ENCODE data around the gene CFAP54.
"Not testable (repeated sequence)": the region's sequence is repeated elsewhere in the genome, so short reads cannot be mapped to it uniquely, and the experiment has no call there.

The CFAP54 gene

GRCh38 chr12:96670334-96670899 is 181.0 kb downstream of the CFAP54 start:
- Histone ChIP-seq H3K36me3 (ENCODE audit: control insufficient read depth, insufficient read depth, low read length) (no peaks in the 10 kb centered on the region), H3K4me3 (replicated peaks; ENCODE audit: low read depth, low read length) (no peak overlapping the region), H3K27me3 (replicated peaks; ENCODE audit: control insufficient read depth, insufficient read depth, low read length) (no peaks in the 10 kb centered on the region)
- TF ChIP-seq, protein P1, sequence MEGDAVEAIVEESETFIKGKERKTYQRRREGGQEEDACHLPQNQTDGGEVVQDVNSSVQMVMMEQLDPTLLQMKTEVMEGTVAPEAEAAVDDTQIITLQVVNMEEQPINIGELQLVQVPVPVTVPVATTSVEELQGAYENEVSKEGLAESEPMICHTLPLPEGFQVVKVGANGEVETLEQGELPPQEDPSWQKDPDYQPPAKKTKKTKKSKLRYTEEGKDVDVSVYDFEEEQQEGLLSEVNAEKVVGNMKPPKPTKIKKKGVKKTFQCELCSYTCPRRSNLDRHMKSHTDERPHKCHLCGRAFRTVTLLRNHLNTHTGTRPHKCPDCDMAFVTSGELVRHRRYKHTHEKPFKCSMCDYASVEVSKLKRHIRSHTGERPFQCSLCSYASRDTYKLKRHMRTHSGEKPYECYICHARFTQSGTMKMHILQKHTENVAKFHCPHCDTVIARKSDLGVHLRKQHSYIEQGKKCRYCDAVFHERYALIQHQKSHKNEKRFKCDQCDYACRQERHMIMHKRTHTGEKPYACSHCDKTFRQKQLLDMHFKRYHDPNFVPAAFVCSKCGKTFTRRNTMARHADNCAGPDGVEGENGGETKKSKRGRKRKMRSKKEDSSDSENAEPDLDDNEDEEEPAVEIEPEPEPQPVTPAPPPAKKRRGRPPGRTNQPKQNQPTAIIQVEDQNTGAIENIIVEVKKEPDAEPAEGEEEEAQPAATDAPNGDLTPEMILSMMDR (IDR thresholded peaks at IDR 0.05; ENCODE audit: insufficient read depth, low read length, poor library complexity, severe bottlenecking), result no peak
- no peak for DNase-seq (ENCODE audit: extremely low read depth, insufficient read length)

DNA sequence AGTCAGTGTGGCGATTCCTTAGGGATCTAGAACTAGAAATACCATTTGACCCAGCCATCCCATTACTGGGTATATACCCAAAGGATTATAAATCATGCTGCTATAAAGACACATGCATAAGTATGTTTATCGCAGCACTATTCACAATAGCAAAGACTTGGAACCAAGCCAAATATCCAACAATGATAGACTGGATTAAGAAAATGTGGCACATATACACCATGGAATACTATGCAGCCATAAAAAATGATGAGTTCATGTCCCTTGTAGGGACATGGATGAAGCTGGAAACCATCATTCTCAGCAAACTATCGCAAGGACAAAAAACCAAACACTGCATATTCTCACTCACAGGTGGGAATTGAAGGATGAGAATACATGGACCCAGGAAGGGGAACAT is 186.1 kb downstream of the CFAP54 start:
- not testable (repeated sequence) for H3K27me3 ChIP-seq (replicated peaks; ENCODE audit: control insufficient read depth, insufficient read depth, low read length); H3K36me3 ChIP-seq (ENCODE audit: control insufficient read depth, insufficient read depth, low read length); H3K4me3 ChIP-seq (replicated peaks; ENCODE audit: low read depth, low read length); DNase-seq (ENCODE audit: extremely low read depth, insufficient read length)

- Histone ChIP-seq H3K36me3 (ENCODE audit: control insufficient read depth, insufficient read depth, low read length) (no peaks in the 10 kb centered on the region), H3K27me3 (replicated peaks; ENCODE audit: control insufficient read depth, insufficient read depth, low read length) (no peaks in the 10 kb centered on the region), H3K4me3 (replicated peaks; ENCODE audit: low read depth, low read length) (no peak overlapping the region)
- TF ChIP-seq, protein P1 (IDR thresholded peaks at IDR 0.05; ENCODE audit: insufficient read depth, low read length, poor library complexity, severe bottlenecking), result no peak
- no peak for DNase-seq (ENCODE audit: extremely low read depth, insufficient read length)
These were observed 188.0 kb downstream of the CFAP54 start for GRCh38 chr12:96677363-96677762.

GRCh38 chr12:96687719-96688118 is 198.3 kb downstream of the CFAP54 start:
- TF ChIP-seq, protein P1 (IDR thresholded peaks at IDR 0.05; ENCODE audit: insufficient read depth, low read length, poor library complexity, severe bottlenecking), result no peak
- DNase-seq (ENCODE audit: extremely low read depth, insufficient read length), result no peak
- Histone ChIP-seq H3K4me3 (replicated peaks; ENCODE audit: low read depth, low read length) (no peak overlapping the region), H3K27me3 (replicated peaks; ENCODE audit: control insufficient read depth, insufficient read depth, low read length) (no peaks in the 10 kb centered on the region; the same call in 1 of the 2 replicates), H3K36me3 (ENCODE audit: control insufficient read depth, insufficient read depth, low read length) (no peaks in the 10 kb centered on the region)

DNA sequence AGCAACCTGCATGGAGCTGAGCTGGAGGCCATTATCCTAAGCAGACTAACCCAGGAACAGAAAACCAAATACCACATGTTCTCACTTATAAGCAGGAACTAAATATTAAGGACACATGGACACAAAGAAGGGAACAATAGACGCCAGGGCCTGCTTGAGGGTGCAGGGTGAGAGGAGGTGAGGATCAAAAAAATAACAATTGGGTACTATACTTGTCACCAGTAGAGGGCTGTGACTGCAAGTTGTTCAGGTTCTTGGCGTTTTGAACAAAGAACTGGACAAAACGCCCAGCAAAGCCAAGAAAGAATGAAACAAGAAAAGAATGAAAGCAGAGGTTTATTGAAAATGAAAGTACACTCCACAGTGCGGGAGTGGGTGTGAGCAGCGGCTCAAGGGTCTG is 209.1 kb downstream of the CFAP54 start:
- no peaks in the 10 kb centered on the region for H3K27me3 ChIP-seq (replicated peaks; ENCODE audit: control insufficient read depth, insufficient read depth, low read length)
- DNase-seq (ENCODE audit: extremely low read depth, insufficient read length), result no peak
- H3K36me3 ChIP-seq (ENCODE audit: control insufficient read depth, insufficient read depth, low read length), result no peaks in the 10 kb centered on the region
- no peak overlapping the region for H3K4me3 ChIP-seq (replicated peaks; ENCODE audit: low read depth, low read length)
- TF ChIP-seq, protein P1 (IDR thresholded peaks at IDR 0.05; ENCODE audit: insufficient read depth, low read length, poor library complexity, severe bottlenecking), result no peak

GRCh38 chr12:96698965-96699364 is 209.6 kb downstream of the CFAP54 start:
- TF ChIP-seq, protein P1 (IDR thresholded peaks at IDR 0.05; ENCODE audit: insufficient read depth, low read length, poor library complexity, severe bottlenecking), result no peak
- no peak for DNase-seq (ENCODE audit: extremely low read depth, insufficient read length)
- Histone ChIP-seq H3K4me3 (replicated peaks; ENCODE audit: low read depth, low read length) (no peak overlapping the region), H3K36me3 (ENCODE audit: control insufficient read depth, insufficient read depth, low read length) (no peaks in the 10 kb centered on the region), H3K27me3 (replicated peaks; ENCODE audit: control insufficient read depth, insufficient read depth, low read length) (no peaks in the 10 kb centered on the region)

Measured in GM06990 (cell line).